ENCODE measurements around the gene BNC1. TPM values are rescaled to one million over a fixed set of nuclear protein-coding genes. Genes with fewer than 3 reads are reported as not detected.

BNC1 gene
- total and polyA plus RNA-seq, 2 donors (not counting 1 experiment from before 2014, with no cell fraction given): not detected

GRCh38 chr15:83306561-83306960, 22.1 kb upstream of the BNC1 start:
- no peak overlapping the region for H3K4me3 Mint-ChIP-seq
- H3K9me3 Mint-ChIP-seq (ENCODE audit: insufficient read depth): no peaks in the 10 kb centered on the region
- no peak for DNase-seq
- POLR2A ChIA-PET: no interaction called here
- Histone ChIP-seq H2AFZ (ENCODE audit: insufficient read depth, low read depth, low read length, poor library complexity, severe bottlenecking) (no peak overlapping the region), H3K36me3 (replicated peaks in 1 of 2; ENCODE audit: control extremely low read depth in 1 of 2, control insufficient read depth in 1 of 2, extremely low read depth in 1 of 2, insufficient read depth in 2 of 2, low read length in 1 of 2) (no peaks in the 10 kb centered on the region), H3K4me3 (ENCODE audit: control extremely low read depth in 1 of 5, extremely low read depth in 1 of 5, insufficient read depth in 1 of 5, low read depth in 2 of 5, low read length in 4 of 5) (no peak overlapping the region), H3K4me1 (ENCODE audit: control insufficient read depth in 2 of 2, insufficient read depth in 2 of 2, low read length in 2 of 2) (no peaks in the 10 kb centered on the region), H3K79me2 (ENCODE audit: control insufficient read depth, insufficient read depth, low read length) (no peaks in the 10 kb centered on the region), H3K27ac (ENCODE audit: low read length in 2 of 2) (no peak overlapping the region), H3K27me3 (replicated peaks in 1 of 4; ENCODE audit: control extremely low read depth in 1 of 4, control insufficient read depth in 3 of 4, insufficient read depth in 4 of 4, low read length in 3 of 4) (peaks cover 0 to 12% (median 0%) of the 10 kb centered on the region in 4 experiments), H3K9ac (ENCODE audit: low read length) (no peak overlapping the region), H3K4me2 (replicated peaks; ENCODE audit: low read depth, low read length, poor library complexity, severe bottlenecking) (no peak overlapping the region), H4K20me1 (ENCODE audit: control insufficient read depth, insufficient read depth, low read length, poor library complexity, severe bottlenecking) (no peaks in the 10 kb centered on the region), H3K9me3 (ENCODE audit: control extremely low read depth in 1 of 3, control insufficient read depth in 2 of 3, insufficient read depth in 1 of 3, low read length in 2 of 3) (no peaks in the 10 kb centered on the region)
- no peak overlapping the region for H3K27ac Mint-ChIP-seq
- peaks cover 29% of the 10 kb centered on the region for H3K27me3 Mint-ChIP-seq
- no peaks in the 10 kb centered on the region for H3K4me1 Mint-ChIP-seq
- ATAC-seq (ENCODE audit: low read depth): no peak
- intact Hi-C loops (cut with micrococcal nuclease): no loop called here
- no peak for TF ChIP-seq CTCF (IDR thresholded peaks at IDR 0.05)
- no peak for TF ChIP-seq EZH2 (IDR thresholded peaks at IDR 0.05; ENCODE audit: borderline replicate concordance, insufficient read depth, low read depth, low read length, poor library complexity, severe bottlenecking)
- no CpG with 5 or more reads among the region's 3 CpGs for WGBS (ENCODE audit: insufficient coverage)
- CTCF ChIA-PET: no interaction called here

GRCh38 chr15:83305704-83306291, 21.3 kb upstream of the BNC1 start:
- Mint-ChIP-seq H3K9me3 (ENCODE audit: insufficient read depth) (no peaks in the 10 kb centered on the region), H3K27ac (no peak overlapping the region), H3K4me3 (no peak overlapping the region), H3K4me1 (no peaks in the 10 kb centered on the region), H3K27me3 (peaks cover 33% of the 10 kb centered on the region)
- no peaks in the 10 kb centered on the region for H4K20me1 ChIP-seq (ENCODE audit: control insufficient read depth, insufficient read depth, low read length, poor library complexity, severe bottlenecking)
- H3K79me2 ChIP-seq (ENCODE audit: control insufficient read depth, insufficient read depth, low read length): no peaks in the 10 kb centered on the region
- H3K4me1 ChIP-seq (ENCODE audit: control insufficient read depth in 2 of 2, insufficient read depth in 2 of 2, low read length in 2 of 2): no peaks in the 10 kb centered on the region
- ATAC-seq (ENCODE audit: low read depth): no peak
- TF ChIP-seq CTCF (IDR thresholded peaks at IDR 0.05): no peak
- no peak overlapping the region for H2AFZ ChIP-seq (ENCODE audit: insufficient read depth, low read depth, low read length, poor library complexity, severe bottlenecking)
- DNase-seq: no peak
- ChIA-PET CTCF (no interaction called here), POLR2A (no interaction called here)
- H3K9me3 ChIP-seq (ENCODE audit: control extremely low read depth in 1 of 3, control insufficient read depth in 2 of 3, insufficient read depth in 1 of 3, low read length in 2 of 3): no peaks in the 10 kb centered on the region
- 72% methylated on average over 7 of the region's 11 CpGs for WGBS (ENCODE audit: insufficient coverage)
- H3K4me2 ChIP-seq (replicated peaks; ENCODE audit: low read depth, low read length, poor library complexity, severe bottlenecking): no peak overlapping the region
- peaks cover 0 to 14% (median 0%) of the 10 kb centered on the region in 4 experiments for H3K27me3 ChIP-seq (replicated peaks in 1 of 4; ENCODE audit: control extremely low read depth in 1 of 4, control insufficient read depth in 3 of 4, insufficient read depth in 4 of 4, low read length in 3 of 4)
- intact Hi-C loops (cut with micrococcal nuclease): no loop called here
- no peak overlapping the region for H3K9ac ChIP-seq (ENCODE audit: low read length)
- H3K36me3 ChIP-seq (replicated peaks in 1 of 2; ENCODE audit: control extremely low read depth in 1 of 2, control insufficient read depth in 1 of 2, extremely low read depth in 1 of 2, insufficient read depth in 2 of 2, low read length in 1 of 2): no peaks in the 10 kb centered on the region
- no peak overlapping the region for H3K27ac ChIP-seq (ENCODE audit: low read length in 2 of 2)
- H3K4me3 ChIP-seq (ENCODE audit: control extremely low read depth in 1 of 5, extremely low read depth in 1 of 5, insufficient read depth in 1 of 5, low read depth in 2 of 5, low read length in 4 of 5): no peak overlapping the region
